Transverse colon (tissue), 4 donors: ENCODE measurements around the gene CREB5.

Experiments
- POLR2AphosphoS5 ChIP-seq, 3 donors: sonication (generic); formaldehyde crosslinking; IDR thresholded peaks; one replicate each; pipeline ENCODE4 v1.6.1; 2016; ENCODE audit warnings: antibody characterized with exemption in 3 of 3
- TF ChIP-seq, protein P1 (sequence below), 5 experiments: fragments of 200-600 bp in 3 of 5; fragments of 450-650 bp in 2 of 5; sonication (generic) in 3 of 5; IDR thresholded peaks; 1 replicate in 2 of 5; 2 replicates in 3 of 5; pipeline ENCODE4 v1.5.1; 2016 to 2017; ENCODE audit warnings: antibody characterized with exemption in 5 of 5, inconsistent platforms in 3 of 5, mild to moderate bottlenecking in 2 of 5, moderate library complexity in 1 of 5

GRCh38 chr7:28528899-28529298 lies 116.6 kb downstream of the CREB5 start:
- TF ChIP-seq POLR2AphosphoS5 (IDR thresholded peaks at IDR 0.05) = no peak
- TF ChIP-seq, protein P1, sequence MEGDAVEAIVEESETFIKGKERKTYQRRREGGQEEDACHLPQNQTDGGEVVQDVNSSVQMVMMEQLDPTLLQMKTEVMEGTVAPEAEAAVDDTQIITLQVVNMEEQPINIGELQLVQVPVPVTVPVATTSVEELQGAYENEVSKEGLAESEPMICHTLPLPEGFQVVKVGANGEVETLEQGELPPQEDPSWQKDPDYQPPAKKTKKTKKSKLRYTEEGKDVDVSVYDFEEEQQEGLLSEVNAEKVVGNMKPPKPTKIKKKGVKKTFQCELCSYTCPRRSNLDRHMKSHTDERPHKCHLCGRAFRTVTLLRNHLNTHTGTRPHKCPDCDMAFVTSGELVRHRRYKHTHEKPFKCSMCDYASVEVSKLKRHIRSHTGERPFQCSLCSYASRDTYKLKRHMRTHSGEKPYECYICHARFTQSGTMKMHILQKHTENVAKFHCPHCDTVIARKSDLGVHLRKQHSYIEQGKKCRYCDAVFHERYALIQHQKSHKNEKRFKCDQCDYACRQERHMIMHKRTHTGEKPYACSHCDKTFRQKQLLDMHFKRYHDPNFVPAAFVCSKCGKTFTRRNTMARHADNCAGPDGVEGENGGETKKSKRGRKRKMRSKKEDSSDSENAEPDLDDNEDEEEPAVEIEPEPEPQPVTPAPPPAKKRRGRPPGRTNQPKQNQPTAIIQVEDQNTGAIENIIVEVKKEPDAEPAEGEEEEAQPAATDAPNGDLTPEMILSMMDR (IDR thresholded peaks at IDR 0.05) = no peak
